Fibroblast of the conjunctiva (primary cell): ENCODE data around the gene KDM4C.

Source experiments
- DNase-seq: peaks from one replicate; pipeline ENCODE4 v3.0.0-alpha.2; 2010; ENCODE audit warnings: low read depth

Gene KDM4C

GRCh38 chr9:6904371-6904770, 146.6 kb downstream of the KDM4C start:
- DNase-seq: no peak

GRCh38 chr9:6905850-6906375, 148.1 kb downstream of the KDM4C start:
- DNase-seq: no peak

GRCh38 chr9:6907772-6908381, 150.1 kb downstream of the KDM4C start:
- peak; percentile 20 for DNase-seq

GRCh38 chr9:6909181-6909580, 151.4 kb downstream of the KDM4C start:
- no peak for DNase-seq

- DNase-seq: no peak
Observed at GRCh38 chr9:6910032-6910431, 152.3 kb downstream of the KDM4C start.

GRCh38 chr9:6910497-6910896, 152.7 kb downstream of the KDM4C start:
- no peak for DNase-seq

- no peak for DNase-seq
Observed at GRCh38 chr9:6911901-6912638, 154.3 kb downstream of the KDM4C start.

GRCh38 chr9:6915635-6916034, 157.9 kb downstream of the KDM4C start:
- DNase-seq: no peak

GRCh38 chr9:6917162-6917561, 159.4 kb downstream of the KDM4C start:
- no peak for DNase-seq

- DNase-seq: no peak
Observed at GRCh38 chr9:6920041-6920440, 162.3 kb downstream of the KDM4C start.

- no peak for DNase-seq
Observed at GRCh38 chr9:6921315-6921714, 163.5 kb downstream of the KDM4C start.

GRCh38 chr9:6922124-6922676, 164.4 kb downstream of the KDM4C start:
- no peak for DNase-seq

GRCh38 chr9:6922680-6923079, 164.9 kb downstream of the KDM4C start:
- DNase-seq: no peak

- no peak for DNase-seq
Observed at GRCh38 chr9:6923086-6923485, 165.3 kb downstream of the KDM4C start.

GRCh38 chr9:6924149-6924548, 166.4 kb downstream of the KDM4C start:
- no peak for DNase-seq

GRCh38 chr9:6924988-6925563, 167.3 kb downstream of the KDM4C start:
- no peak for DNase-seq

GRCh38 chr9:6925836-6926235, 168.1 kb downstream of the KDM4C start:
- DNase-seq: no peak

GRCh38 chr9:6926436-6926835, 168.7 kb downstream of the KDM4C start:
- DNase-seq: no peak

GRCh38 chr9:6927838-6928237, 170.1 kb downstream of the KDM4C start:
- DNase-seq: no peak

- DNase-seq: no peak
Observed at GRCh38 chr9:6928863-6929262, 171.1 kb downstream of the KDM4C start.

- no peak for DNase-seq
Observed at GRCh38 chr9:6929441-6930215, 171.9 kb downstream of the KDM4C start.

- no peak for DNase-seq
Observed at GRCh38 chr9:6930827-6931226, 173.1 kb downstream of the KDM4C start.
